Endodermal cell (in vitro differentiated cells): Measurements from ENCODE around the gene CNTN4. TPM values are rescaled to one million over a fixed set of nuclear protein-coding genes. Genes with fewer than 3 reads are reported as not detected.

Experiments
- DNase-seq: peaks from one replicate; pipeline ENCODE4 v3.0.0-alpha.2; 2017
- H3K27ac ChIP-seq: 2 replicates; pipeline ENCODE4 v1.5.1; 2013; ENCODE audit warnings: mild to moderate bottlenecking, low read depth, low read length, moderate library complexity
- H3K27me3 ChIP-seq: 2 replicates; pipeline ENCODE4 v1.6.1; 2013; ENCODE audit warnings: mild to moderate bottlenecking, low read length, moderate library complexity; ENCODE audit not compliant: insufficient read depth, control insufficient read depth, poor library complexity, severe bottlenecking
- H3K36me3 ChIP-seq: 2 replicates; pipeline ENCODE4 v1.7.0; 2013; ENCODE audit warnings: mild to moderate bottlenecking, low read length, moderate library complexity; ENCODE audit not compliant: control insufficient read depth, insufficient read depth
- H3K4me1 ChIP-seq: one replicate; pipeline ENCODE4 v1.7.0; 2013; ENCODE audit warnings: low read length; ENCODE audit not compliant: control insufficient read depth, insufficient read depth
- H3K4me3 ChIP-seq: 2 replicates; pipeline ENCODE4 v1.5.1; 2013; ENCODE audit warnings: mild to moderate bottlenecking, low read length, moderate library complexity
- H3K9ac ChIP-seq: 2 replicates; pipeline ENCODE4 v1.6.1; 2013; ENCODE audit warnings: mild to moderate bottlenecking, low read length, moderate library complexity; ENCODE audit not compliant: poor library complexity, severe bottlenecking; ENCODE audit errors: extremely low read depth
- H3K9me3 ChIP-seq: 2 replicates; pipeline ENCODE4 v1.6.1; 2013; ENCODE audit warnings: mild to moderate bottlenecking, low read length, moderate library complexity; ENCODE audit not compliant: control insufficient read depth
- H3K27ac Mint-ChIP-seq: 2 replicates; pipeline ENCODE4 v1.8.0; 2020; ENCODE audit warnings: mixed read lengths
- H3K27me3 Mint-ChIP-seq: 2 replicates; pipeline ENCODE4 v1.8.0; 2021; ENCODE audit warnings: mild to moderate bottlenecking, mixed read lengths; ENCODE audit not compliant: insufficient read depth
- H3K36me3 Mint-ChIP-seq: 2 replicates; pipeline ENCODE4 v1.8.0; 2020; ENCODE audit warnings: low read depth, mixed read lengths
- H3K4me1 Mint-ChIP-seq: 2 replicates; pipeline ENCODE4 v1.8.0; 2020; ENCODE audit warnings: mixed read lengths
- H3K4me3 Mint-ChIP-seq: 2 replicates; pipeline ENCODE4 v1.8.0; 2020; ENCODE audit warnings: mild to moderate bottlenecking, moderate library complexity, mixed read lengths
- H3K9me3 Mint-ChIP-seq: 2 replicates; pipeline ENCODE4 v1.8.0; 2020; ENCODE audit warnings: mild to moderate bottlenecking, mixed read lengths
- CTCF ChIP-seq: fragments of 200-600 bp; sonication (generic); conservative IDR thresholded peaks from 2 replicates; pipeline ENCODE4 v1.5.0; 2021; ENCODE audit warnings: antibody characterized with exemption, mild to moderate bottlenecking
- WGBS, 2 experiments: methylation state at CpG; one replicate each; pipeline versions ENCODE4 v1.1.5 to v1.1.7; 2013; ENCODE audit warnings: missing lambda C conversion rate in 2 of 2, mixed read lengths in 1 of 2; ENCODE audit not compliant: insufficient coverage in 1 of 2, insufficient read length in 1 of 2; 5-methylcytosine and 5-hydroxymethylcytosine counted together
- total RNA-seq, 2 donors: library from RNA; stranded (reverse); fragmentation: NEBNext Ultra II Directional in 1 of 2; extraction: Animal tissue kit (Norgen Biotek cat#: 25700) in 1 of 2; gene quantifications; 2 replicates in 1 of 2; 3 replicates in 1 of 2; pipeline ENCODE4 v1.2.1, GENCODE V29; 2021

CNTN4 gene
- total RNA-seq, 2 donors from 2014 or later, result 10.8 to 11.1 TPM

GRCh38 chr3:2921452-2921851, 822.8 kb downstream of the CNTN4 start:
- Mint-ChIP-seq H3K9me3 (peaks cover 14% of the 10 kb centered on the region), H3K4me1 (no peaks in the 10 kb centered on the region), H3K27me3 (no peaks in the 10 kb centered on the region), H3K4me3 (no peak overlapping the region), H3K36me3 (no peaks in the 10 kb centered on the region), H3K27ac (no peak overlapping the region)
- H3K36me3 ChIP-seq, result no peaks in the 10 kb centered on the region
- no peaks in the 10 kb centered on the region for H3K27me3 ChIP-seq
- TF ChIP-seq CTCF, result no peak
- no peak for DNase-seq
- H3K27ac ChIP-seq, result no peak overlapping the region
- H3K9ac ChIP-seq, result no peak overlapping the region
- no peak overlapping the region for H3K4me3 ChIP-seq
- WGBS, 2 experiments, result 96% methylated on average over 1 of the region's 1 CpG; no CpG with 5 or more reads in 1 of the 2 experiments
- H3K4me1 ChIP-seq, result no peaks in the 10 kb centered on the region
- no peaks in the 10 kb centered on the region for H3K9me3 ChIP-seq

DNA sequence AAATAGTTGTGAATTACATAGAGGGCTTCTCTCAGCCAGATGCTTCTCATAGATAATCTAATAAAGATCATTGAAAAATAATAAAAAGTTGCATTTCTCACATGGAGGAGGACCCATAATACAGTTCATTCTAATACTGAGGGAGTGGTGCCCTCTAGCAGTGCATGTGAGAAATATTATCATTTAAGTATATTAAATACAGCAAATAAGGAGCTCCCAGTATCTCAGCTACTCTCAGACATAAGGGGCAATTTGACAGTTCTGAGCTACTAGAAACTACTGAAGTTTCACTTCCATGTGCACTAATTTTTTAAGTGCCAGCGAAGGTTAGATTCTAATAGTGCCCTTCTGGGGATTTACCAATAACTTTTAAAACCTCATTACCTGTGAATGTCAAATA, 823.2 kb downstream of the CNTN4 start:
- Mint-ChIP-seq H3K27me3 (no peaks in the 10 kb centered on the region), H3K4me1 (no peaks in the 10 kb centered on the region), H3K36me3 (no peaks in the 10 kb centered on the region), H3K9me3 (peaks cover 12% of the 10 kb centered on the region), H3K4me3 (no peak overlapping the region), H3K27ac (no peak overlapping the region)
- TF ChIP-seq CTCF, result peak; percentile 66
- Histone ChIP-seq H3K36me3 (no peaks in the 10 kb centered on the region), H3K9ac (no peak overlapping the region), H3K4me1 (no peaks in the 10 kb centered on the region), H3K9me3 (no peaks in the 10 kb centered on the region), H3K27me3 (no peaks in the 10 kb centered on the region), H3K4me3 (no peak overlapping the region), H3K27ac (no peak overlapping the region)
- DNase-seq, result no peak
- WGBS, 2 experiments, result 81% methylated on average over 1 of the region's 1 CpG; no CpG with 5 or more reads in 1 of the 2 experiments

DNA sequence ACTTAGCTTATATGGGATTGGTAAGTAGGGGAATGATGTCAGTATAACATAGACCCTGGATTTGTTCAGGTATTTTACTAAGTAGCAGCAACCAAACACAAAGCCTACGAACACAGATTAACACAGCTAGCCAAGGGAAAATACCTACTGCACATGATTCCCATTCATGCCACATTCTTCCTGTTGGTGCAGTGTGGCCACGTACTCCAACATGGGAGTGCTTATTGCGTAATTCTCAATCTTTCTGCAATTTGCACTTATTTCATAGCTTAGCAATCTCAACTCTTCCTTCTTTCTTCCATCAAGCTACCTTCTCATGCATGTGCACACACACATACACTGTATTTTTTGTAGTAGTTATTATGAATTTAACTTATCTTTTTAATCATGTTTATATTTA, 824.7 kb downstream of the CNTN4 start:
- no peak for TF ChIP-seq CTCF
- no peaks in the 10 kb centered on the region for H3K9me3 Mint-ChIP-seq
- no peak for DNase-seq
- H3K4me1 ChIP-seq, result no peaks in the 10 kb centered on the region
- H3K4me1 Mint-ChIP-seq, result no peaks in the 10 kb centered on the region
- 87% methylated on average over 3 of the region's 3 CpGs for WGBS, 2 experiments
- H3K36me3 Mint-ChIP-seq, result no peaks in the 10 kb centered on the region
- H3K27me3 ChIP-seq, result no peaks in the 10 kb centered on the region
- no peak overlapping the region for H3K4me3 Mint-ChIP-seq
- no peak overlapping the region for H3K4me3 ChIP-seq
- no peak overlapping the region for H3K9ac ChIP-seq
- no peak overlapping the region for H3K27ac ChIP-seq
- H3K36me3 ChIP-seq, result no peaks in the 10 kb centered on the region
- no peaks in the 10 kb centered on the region for H3K9me3 ChIP-seq
- no peaks in the 10 kb centered on the region for H3K27me3 Mint-ChIP-seq
- H3K27ac Mint-ChIP-seq, result no peak overlapping the region
